ENCODE measurements around the gene GLO1. TPM values are rescaled to one million over a fixed set of nuclear protein-coding genes. Genes with fewer than 3 reads are reported as not detected.

GLO1 gene
- total and polyA plus RNA-seq, 9 of the 15 experiments (the other 6 are each of a cell fraction or from before 2014, with no cell fraction given), result 155 to 331 (median 203) TPM

GRCh38 chr6:38722727-38723334, 19.9 kb upstream of the GLO1 start (continued):
- TF ChIP-seq, protein P1, sequence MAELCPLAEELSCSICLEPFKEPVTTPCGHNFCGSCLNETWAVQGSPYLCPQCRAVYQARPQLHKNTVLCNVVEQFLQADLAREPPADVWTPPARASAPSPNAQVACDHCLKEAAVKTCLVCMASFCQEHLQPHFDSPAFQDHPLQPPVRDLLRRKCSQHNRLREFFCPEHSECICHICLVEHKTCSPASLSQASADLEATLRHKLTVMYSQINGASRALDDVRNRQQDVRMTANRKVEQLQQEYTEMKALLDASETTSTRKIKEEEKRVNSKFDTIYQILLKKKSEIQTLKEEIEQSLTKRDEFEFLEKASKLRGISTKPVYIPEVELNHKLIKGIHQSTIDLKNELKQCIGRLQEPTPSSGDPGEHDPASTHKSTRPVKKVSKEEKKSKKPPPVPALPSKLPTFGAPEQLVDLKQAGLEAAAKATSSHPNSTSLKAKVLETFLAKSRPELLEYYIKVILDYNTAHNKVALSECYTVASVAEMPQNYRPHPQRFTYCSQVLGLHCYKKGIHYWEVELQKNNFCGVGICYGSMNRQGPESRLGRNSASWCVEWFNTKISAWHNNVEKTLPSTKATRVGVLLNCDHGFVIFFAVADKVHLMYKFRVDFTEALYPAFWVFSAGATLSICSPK (IDR thresholded peaks at IDR 0.05; ENCODE audit: borderline replicate concordance), result no peak
- TF ChIP-seq ZNF717 (CRISPR knock-in tag; IDR thresholded peaks at IDR 0.05) (no peak), ZZZ3 (IDR thresholded peaks at IDR 0.05) (no peak), ZSCAN29 (IDR thresholded peaks at IDR 0.05) (no peak), NR0B1 (IDR thresholded peaks at IDR 0.05; ENCODE audit: partially characterized antibody) (no peak), SLC30A9 (CRISPR knock-in tag; IDR thresholded peaks at IDR 0.05) (no peak), NFIX (CRISPR knock-in tag; IDR thresholded peaks at IDR 0.05; ENCODE audit: low read depth) (no peak), EHMT2 (IDR thresholded peaks at IDR 0.05) (peak; percentile 43; the same call in 1 of the 2 replicates), CBX1 (IDR thresholded peaks at IDR 0.05; ENCODE audit: low read depth) (no peak), NEUROD1 (IDR thresholded peaks at IDR 0.05; ENCODE audit: borderline replicate concordance, low read depth, low read length, partially characterized antibody) (no peak), ZMIZ1 (IDR thresholded peaks at IDR 0.05; ENCODE audit: low read depth in 2 of 2, low read length in 2 of 2) (no peak), MTA1 (IDR thresholded peaks at IDR 0.05; ENCODE audit: borderline replicate concordance) (no peak), RFX5 (IDR thresholded peaks at IDR 0.05; ENCODE audit: low read depth, low read length) (no peak), RUNX1 (IDR thresholded peaks at IDR 0.05; ENCODE audit: low read depth) (no peak)
- TF ChIP-seq, protein P2, sequence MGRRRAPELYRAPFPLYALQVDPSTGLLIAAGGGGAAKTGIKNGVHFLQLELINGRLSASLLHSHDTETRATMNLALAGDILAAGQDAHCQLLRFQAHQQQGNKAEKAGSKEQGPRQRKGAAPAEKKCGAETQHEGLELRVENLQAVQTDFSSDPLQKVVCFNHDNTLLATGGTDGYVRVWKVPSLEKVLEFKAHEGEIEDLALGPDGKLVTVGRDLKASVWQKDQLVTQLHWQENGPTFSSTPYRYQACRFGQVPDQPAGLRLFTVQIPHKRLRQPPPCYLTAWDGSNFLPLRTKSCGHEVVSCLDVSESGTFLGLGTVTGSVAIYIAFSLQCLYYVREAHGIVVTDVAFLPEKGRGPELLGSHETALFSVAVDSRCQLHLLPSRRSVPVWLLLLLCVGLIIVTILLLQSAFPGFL (CRISPR knock-in tag; IDR thresholded peaks at IDR 0.05), result no peak
